Activated CD4-positive, CD25-positive, alpha-beta regulatory T cell treated with anti-CD3 and anti-CD28 coated beads, Interleukin-2, amount 50 U/mL, for 16 hours (primary cell): ENCODE data around the gene KIF3B.
A peak's percentile ranks its signal among the peaks of the same experiment; 100 is the strongest.
"Not testable (repeated sequence)": the region's sequence is repeated elsewhere in the genome, so short reads cannot be mapped to it uniquely, and the experiment has no call there.

Experiments used
- DNase-seq: peaks from one replicate; pipeline ENCODE4 v3.0.0-alpha.2; 2020; ENCODE audit warnings: low read depth, low spot score

The KIF3B gene

DNA sequence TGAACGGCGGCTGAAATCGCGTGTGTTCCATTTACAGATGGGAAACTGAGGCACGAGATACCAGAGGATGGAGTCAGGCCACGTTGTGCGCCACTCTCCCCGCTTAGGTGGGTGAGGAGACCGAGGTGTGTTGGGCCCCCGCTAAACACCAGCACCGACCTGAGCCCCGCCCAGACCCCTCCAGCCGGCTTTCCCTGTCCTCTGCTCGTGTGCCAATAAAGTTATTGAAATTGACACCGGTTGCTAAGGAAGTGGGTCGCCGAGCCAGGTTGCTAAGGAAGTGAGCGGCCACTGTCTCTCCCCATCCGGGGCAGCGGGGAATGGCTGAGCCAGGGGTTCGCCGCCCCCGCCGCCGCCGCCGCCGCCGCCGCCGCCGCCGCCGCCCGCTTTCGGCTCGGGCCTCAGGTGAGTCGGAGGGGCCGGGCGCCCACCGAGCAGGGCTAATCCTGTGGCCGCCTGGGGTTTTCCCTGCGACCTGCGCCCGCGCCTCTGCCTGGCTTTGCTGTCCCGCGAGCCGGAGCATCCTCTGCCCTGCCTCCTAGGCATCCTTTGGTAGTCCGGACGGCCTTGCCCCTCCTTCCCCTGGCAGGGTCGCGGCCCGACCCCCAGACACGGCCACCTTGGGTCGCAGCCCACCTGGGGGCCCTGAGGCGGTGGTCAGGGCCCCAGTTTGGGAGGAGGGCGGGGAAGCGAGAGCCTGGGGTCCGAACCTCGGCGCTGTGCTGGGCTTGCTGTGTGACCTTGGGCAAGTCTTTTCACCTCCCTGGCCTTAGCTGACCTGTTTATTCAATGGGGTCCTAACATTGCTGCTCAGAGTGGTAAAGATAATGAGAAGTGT, at the start of gene KIF3B:
TSS of gene KIF3B (plus strand) at position 291 of the 838 bp plus-strand sequence. CDS start 32,127 bp downstream, outside the sequence.
- DNase-seq = peak; percentile 82

DNA sequence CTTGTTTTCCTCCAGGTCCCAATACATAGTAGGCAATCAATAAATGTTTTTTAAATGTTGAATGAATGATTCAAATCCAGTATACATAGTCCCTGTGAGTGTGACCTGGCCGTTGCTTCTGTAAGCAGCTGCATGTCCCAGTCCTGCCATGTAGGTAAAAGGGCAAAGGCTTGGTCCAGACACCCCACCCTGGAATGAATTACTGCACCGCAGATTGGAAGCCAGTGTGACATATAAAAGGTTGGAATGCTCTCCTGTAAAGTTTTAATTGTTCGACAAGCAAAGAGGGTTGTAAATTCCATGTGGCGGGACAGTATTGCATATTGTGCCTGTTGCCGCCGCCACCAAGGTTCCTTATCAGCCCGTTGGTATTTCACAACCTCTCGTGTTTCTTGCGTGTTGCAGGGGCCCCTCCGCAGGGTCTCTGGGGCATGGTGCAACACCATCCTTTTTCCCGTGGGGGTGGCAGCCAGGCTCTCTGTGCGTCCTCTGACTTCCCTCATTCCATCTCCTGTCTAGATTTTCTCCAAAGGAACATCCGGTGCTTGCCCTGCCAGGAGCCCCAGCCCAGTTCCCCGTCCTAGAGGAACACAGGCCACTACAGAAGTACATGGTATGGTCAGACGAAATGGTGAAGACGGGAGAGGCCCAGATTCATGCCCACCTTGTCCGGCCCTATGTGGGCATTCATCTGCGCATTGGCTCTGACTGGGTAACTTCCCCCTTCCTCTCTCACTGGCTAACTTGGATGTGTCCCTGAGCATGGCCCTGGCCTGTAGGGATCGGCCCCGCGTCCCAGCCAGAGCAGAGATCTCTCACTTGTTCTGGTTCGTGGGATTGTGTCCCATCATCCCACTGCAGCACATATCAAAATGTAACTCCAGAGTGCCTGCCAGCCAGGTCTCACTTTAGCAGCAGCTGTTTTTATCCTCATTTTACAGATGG, 49.4 kb upstream of the KIF3B start:
- DNase-seq = no peak

DNA sequence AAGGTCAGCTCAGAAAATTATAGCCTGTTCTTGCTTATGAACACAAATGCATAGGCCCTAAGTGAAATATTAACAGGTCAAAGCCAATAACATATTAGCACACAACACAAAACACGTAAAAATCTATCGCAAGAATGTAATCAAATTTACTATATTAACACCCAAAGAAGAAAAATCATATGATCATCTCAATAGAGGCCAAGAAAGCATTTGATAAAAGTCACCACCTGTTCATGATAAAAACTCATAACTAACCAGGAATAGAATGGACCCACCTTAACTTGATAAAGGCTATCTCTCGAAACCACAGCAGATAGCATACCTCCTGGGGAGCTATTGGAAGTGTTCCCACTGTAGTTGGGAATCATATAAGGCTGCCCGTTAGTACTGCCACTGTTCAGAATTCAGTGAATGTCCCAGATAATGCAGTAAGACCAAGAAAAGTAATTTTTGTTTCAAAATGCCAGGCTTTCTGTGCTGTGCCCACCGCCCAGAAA, 48.2 kb upstream of the KIF3B start:
- DNase-seq = no peak

DNA sequence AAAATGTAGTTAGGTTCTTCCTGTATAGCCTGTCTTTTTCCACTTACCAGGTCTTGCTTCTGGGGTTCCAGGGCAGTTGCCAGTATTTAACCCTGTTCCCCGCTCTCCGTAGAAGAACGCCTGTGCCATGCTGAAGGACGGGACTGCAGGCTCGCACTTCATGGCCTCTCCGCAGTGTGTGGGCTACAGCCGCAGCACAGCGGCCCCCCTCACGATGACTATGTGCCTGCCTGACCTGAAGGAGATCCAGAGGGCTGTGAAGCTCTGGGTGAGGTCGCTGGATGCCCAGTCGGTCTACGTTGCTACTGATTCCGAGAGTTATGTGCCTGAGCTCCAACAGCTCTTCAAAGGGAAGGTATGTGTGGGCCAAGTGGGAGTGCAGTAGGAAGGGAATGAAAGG, 46.7 kb upstream of the KIF3B start:
- no peak for DNase-seq

DNA sequence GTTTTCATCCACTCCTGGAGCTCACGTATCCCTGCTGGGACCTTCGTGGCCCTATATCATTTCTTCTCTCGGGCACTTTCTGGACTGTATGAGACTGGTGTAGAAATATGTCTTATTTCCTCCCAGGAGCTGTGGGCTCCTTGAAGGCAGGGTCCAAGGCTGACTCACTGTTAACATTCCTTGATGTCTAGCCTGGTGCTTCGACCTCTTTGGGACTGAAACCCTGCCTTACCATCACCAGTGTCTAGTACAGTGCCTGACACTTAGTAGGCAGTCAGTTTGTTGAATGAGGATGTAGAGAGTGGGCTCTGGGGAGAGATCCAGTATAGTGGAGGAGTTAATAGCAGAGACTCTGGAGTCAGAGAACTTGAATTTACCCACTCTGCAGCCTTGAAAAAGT, 46.2 kb upstream of the KIF3B start:
- no peak for DNase-seq

DNA sequence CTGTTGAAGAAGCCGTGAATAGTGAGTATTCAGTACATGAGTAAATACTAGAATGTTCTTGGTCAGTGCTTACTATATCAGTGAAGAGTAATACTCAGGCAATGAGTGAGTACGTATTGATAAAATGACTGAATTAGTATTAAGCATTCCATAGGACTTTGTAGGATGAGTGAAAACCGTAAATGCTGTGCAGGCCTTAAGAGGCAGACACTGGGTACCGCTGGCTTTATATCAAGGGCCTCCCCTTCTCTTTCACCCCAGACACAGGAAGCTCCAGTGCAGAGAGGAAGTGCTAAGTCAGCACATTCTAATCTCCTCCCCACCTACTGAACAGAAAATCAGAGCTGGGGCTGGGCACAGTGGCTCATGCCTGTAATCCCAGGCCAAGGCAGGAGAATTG, 45.6 kb upstream of the KIF3B start:
- DNase-seq = no peak

DNA sequence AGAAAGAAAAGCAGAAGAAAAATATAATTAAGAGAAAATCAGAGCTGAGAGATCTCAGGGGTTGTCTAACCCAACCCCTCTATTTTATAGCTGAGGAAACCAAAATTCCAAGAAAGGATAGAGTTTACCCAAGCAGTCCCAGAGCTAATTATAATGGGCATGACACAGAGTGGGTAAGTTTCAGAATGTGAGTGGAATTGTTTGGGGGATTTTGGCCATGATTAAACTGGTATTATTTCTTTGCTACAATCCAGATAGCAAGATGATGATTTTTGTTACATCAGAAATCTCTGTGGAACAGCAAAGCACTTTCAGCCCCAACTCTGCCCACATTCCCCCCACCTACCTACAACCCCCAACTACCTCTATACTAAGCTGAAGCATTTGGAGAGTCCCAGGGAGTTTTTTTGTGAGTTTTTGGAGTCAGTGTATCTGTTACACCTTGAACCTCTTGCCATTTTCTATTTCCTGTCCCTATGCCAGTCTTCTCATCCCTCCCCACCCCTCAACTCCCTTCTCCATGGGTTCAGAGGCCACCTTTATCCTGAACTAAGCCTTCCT, 45.0 kb upstream of the KIF3B start:
- DNase-seq = no peak

DNA sequence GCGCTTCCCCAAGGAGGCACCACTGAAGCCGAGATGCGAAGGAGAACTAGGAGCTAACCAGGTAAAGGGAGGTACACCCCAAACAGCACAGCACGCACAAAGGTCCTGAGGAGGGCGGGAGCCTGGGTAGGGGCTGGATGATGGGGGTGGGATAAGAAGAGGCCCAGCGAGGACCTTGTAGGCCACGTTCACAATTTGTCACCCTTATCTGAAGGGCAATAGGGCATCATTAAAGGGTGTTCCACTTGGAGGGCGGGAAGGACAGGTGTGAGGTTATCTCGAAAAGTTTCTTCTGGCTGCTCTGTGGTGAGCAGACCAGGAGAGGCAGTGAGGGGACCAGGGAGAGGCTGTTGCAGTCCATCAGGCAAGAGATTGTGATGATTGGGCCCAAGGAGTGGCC, 44.2 kb upstream of the KIF3B start:
- DNase-seq = no peak

GRCh38 chr20:32234135-32234808, 43.2 kb upstream of the KIF3B start:
- DNase-seq = no peak

- DNase-seq = no peak
Measured at GRCh38 chr20:32235331-32236047, 42.0 kb upstream of the KIF3B start.

- DNase-seq = no peak
Measured at GRCh38 chr20:32236048-32236533, 41.4 kb upstream of the KIF3B start.

DNA sequence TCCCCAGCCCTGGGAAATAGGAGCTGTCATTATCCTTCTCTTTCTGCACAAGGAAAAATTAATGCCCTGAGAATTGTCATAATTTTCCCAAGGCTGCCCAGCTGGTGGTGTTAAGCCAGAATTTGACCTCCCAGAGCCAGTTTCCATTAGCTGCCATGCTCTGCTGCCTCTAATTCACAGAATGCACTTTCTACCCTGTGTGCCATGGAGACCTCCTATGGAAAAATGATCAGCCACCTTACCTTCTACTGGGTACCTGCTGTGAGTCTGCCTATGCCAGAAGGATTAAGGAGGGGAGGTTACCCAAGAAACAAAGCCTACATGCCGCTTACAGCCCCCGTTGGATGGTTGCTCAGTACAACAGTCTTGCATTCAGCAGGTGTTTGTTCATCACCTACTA, 40.6 kb upstream of the KIF3B start:
- no peak for DNase-seq

DNA sequence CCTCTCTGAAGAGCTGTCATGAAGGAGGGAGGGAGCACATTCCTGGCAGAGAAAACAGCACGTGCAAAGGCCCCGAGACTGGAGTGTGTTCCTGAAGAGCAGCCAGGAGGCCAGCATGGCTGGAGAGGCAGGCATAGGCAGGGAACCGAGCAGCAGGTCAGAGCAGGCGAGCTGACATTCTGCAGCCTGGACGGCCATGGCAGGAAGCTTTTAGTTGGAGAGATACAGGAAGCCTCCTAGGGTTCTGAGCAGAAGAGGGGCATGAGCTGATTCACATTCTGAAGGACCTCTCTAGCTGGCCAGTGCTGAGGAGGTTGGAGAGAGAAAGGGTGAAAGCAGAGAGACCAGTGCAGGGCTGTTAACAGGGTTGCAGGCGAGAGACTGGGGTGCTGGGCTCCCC, 40.0 kb upstream of the KIF3B start:
- no peak for DNase-seq

- no peak for DNase-seq
Measured at GRCh38 chr20:32238483-32239425, 38.7 kb upstream of the KIF3B start.

GRCh38 chr20:32240205-32240604, 37.2 kb upstream of the KIF3B start:
- DNase-seq = no peak

DNA sequence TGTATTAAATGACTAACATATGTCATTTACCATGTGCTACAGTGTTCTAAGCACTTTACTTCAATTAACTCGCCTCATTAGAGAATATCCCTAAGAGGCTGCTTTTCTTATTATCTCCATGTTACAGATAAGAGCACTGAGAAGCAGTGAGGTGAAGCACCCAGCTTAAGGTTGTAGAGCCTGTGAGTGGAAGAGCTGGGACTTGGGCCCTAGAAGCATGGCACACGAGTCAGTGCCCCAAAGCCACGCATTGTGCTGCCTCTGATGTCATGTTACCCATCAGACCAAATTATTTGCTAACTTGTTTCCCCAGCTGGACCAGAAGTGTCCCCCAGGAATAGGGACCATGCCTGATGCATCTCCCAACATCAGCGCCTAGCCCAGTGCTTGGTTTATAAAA, 35.6 kb upstream of the KIF3B start:
- DNase-seq = no peak

DNA sequence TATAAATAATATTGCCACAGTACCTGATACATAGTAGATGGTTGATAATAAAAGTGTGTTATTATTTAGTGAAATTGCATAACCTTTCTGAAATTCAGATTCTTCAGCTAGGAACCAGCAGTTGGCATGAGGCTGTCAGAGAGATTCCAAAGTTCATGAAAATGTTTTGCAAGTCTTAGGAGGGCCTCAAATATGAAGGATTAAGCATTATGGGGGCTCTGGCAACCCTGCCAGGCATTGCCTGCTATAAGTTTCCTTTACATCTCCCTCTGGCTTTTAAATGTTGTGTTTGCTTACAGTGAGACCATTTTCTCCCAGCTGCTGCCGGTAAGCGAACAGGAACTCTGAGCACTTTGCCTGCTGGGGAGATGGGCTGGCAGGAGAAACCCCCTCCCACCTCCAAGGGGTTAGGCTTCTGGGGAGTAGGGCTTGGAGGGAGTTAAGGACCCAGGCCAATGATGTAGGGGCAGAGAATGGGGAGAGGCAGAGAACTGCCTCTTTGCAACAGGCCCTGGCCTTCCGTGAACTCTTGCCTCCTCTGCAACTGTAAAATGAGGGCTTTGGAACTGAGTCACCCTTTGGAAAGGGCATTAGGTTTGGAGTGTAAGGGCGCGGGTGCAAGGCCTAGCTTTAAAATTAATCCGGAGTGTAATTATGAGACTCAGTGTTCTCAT, 33.2 kb upstream of the KIF3B start:
- DNase-seq = no peak

DNA sequence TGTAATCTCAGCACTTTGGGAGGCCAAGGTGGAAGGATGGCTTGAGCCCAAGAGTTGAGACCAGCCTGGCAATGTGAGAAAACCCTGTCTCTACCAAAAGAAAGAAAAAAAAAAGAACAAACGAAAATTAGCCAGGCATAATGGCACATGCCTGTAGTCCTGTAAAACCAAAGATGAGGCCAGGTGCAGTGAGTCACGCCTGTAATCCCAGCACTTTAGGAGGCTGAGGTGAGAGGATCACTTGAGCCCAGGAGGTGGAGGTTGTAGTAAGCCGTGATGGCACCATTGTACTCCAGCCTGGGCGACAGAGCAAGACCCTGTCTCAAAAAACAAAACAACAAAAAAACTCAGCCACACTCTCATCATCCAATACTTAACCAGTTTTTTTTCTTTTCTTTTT, 32.5 kb upstream of the KIF3B start:
- no peak for DNase-seq

- not testable (repeated sequence) for DNase-seq
Measured at GRCh38 chr20:32246208-32246607, 31.2 kb upstream of the KIF3B start.
